Chondrocyte (in vitro differentiated cells): ENCODE measurements around the gene RAB26. TPM values are rescaled to one million over a fixed set of nuclear protein-coding genes. Genes with fewer than 3 reads are reported as not detected.

ENCODE experiments used
- DNase-seq: peaks from one replicate; pipeline ENCODE4 v3.0.0; 2021; ENCODE audit warnings: mixed read lengths, low spot score
- H3K27ac Mint-ChIP-seq: one replicate; pipeline ENCODE4 v1.8.0; 2021; ENCODE audit warnings: mild to moderate bottlenecking, moderate library complexity, mixed read lengths; ENCODE audit not compliant: unreplicated experiment
- H3K27me3 Mint-ChIP-seq: 2 replicates; pipeline ENCODE4 v1.8.0; 2021; ENCODE audit warnings: low read depth, mixed read lengths
- H3K36me3 Mint-ChIP-seq: 2 replicates; pipeline ENCODE4 v1.8.0; 2021; ENCODE audit warnings: low read depth, mixed read lengths
- H3K4me1 Mint-ChIP-seq: 2 replicates; pipeline ENCODE4 v1.8.0; 2021; ENCODE audit warnings: low read depth, mild to moderate bottlenecking, mixed read lengths
- H3K4me3 Mint-ChIP-seq: one replicate; pipeline ENCODE4 v1.8.0; 2021; ENCODE audit warnings: mild to moderate bottlenecking, moderate library complexity, mixed read lengths; ENCODE audit not compliant: unreplicated experiment
- H3K9me3 Mint-ChIP-seq: 2 replicates; pipeline ENCODE4 v1.8.0; 2021; ENCODE audit warnings: low read depth, mixed read lengths
- CTCF ChIP-seq: fragments of 200-600 bp; sonication (generic); IDR thresholded peaks from 2 replicates; pipeline ENCODE4 v1.5.0; 2021; ENCODE audit warnings: antibody characterized with exemption, mild to moderate bottlenecking, moderate library complexity
- total RNA-seq: library from RNA; stranded (reverse); gene quantifications from 3 replicates; pipeline ENCODE4 v1.2.1, GENCODE V29; 2021

Gene RAB26
- total RNA-seq, 1 donor from 2014 or later: 0.80 TPM

GRCh38 chr16:2178321-2179106, 30.1 kb downstream of the RAB26 start:
- Mint-ChIP-seq H3K27ac (no peak overlapping the region), H3K9me3 (no peaks in the 10 kb centered on the region), H3K36me3 (peaks cover 12% of the 10 kb centered on the region), H3K4me1 (no peaks in the 10 kb centered on the region), H3K4me3 (no peak overlapping the region), H3K27me3 (no peaks in the 10 kb centered on the region)
- no peak for TF ChIP-seq CTCF
- no peak for DNase-seq

- no peak overlapping the region for H3K4me3 Mint-ChIP-seq
- TF ChIP-seq CTCF: no peak
- no peaks in the 10 kb centered on the region for H3K27me3 Mint-ChIP-seq
- H3K27ac Mint-ChIP-seq: no peak overlapping the region
- H3K9me3 Mint-ChIP-seq: no peaks in the 10 kb centered on the region
- no peaks in the 10 kb centered on the region for H3K4me1 Mint-ChIP-seq
- no peak for DNase-seq
- peaks cover 10% of the 10 kb centered on the region for H3K36me3 Mint-ChIP-seq
Measured at GRCh38 chr16:2179107-2179501, 30.7 kb downstream of the RAB26 start.

- H3K36me3 Mint-ChIP-seq: peaks cover 8% of the 10 kb centered on the region
- H3K4me3 Mint-ChIP-seq: no peak overlapping the region
- H3K9me3 Mint-ChIP-seq: no peaks in the 10 kb centered on the region
- DNase-seq: no peak
- TF ChIP-seq CTCF: no peak
- H3K27me3 Mint-ChIP-seq: no peaks in the 10 kb centered on the region
- H3K27ac Mint-ChIP-seq: no peak overlapping the region
- H3K4me1 Mint-ChIP-seq: no peaks in the 10 kb centered on the region
Measured at GRCh38 chr16:2179576-2179975, 31.2 kb downstream of the RAB26 start.

- H3K27ac Mint-ChIP-seq: no peak overlapping the region
- TF ChIP-seq CTCF: no peak
- H3K4me1 Mint-ChIP-seq: no peaks in the 10 kb centered on the region
- H3K27me3 Mint-ChIP-seq: no peaks in the 10 kb centered on the region
- H3K4me3 Mint-ChIP-seq: no peak overlapping the region
- DNase-seq: no peak
- H3K36me3 Mint-ChIP-seq: peaks cover 8% of the 10 kb centered on the region
- H3K9me3 Mint-ChIP-seq: no peaks in the 10 kb centered on the region
Measured at GRCh38 chr16:2180461-2180860, 32.0 kb downstream of the RAB26 start.

- H3K4me3 Mint-ChIP-seq: no peak overlapping the region
Measured at GRCh38 chr16:2180962-2181923, 32.8 kb downstream of the RAB26 start.

More at GRCh38 chr16:2180962-2181923, 32.8 kb downstream of the RAB26 start:
- Mint-ChIP-seq H3K9me3 (no peaks in the 10 kb centered on the region), H3K27me3 (no peaks in the 10 kb centered on the region), H3K4me1 (no peaks in the 10 kb centered on the region), H3K36me3 (peaks cover 4% of the 10 kb centered on the region), H3K27ac (no peak overlapping the region)
- no peak for TF ChIP-seq CTCF
- DNase-seq: no peak
